GM18858 (cell line): Measurements from ENCODE around the gene LMF1.
"Not testable (repeated sequence)": the region's sequence is repeated elsewhere in the genome, so short reads cannot be mapped to it uniquely, and the experiment has no call there.

Source experiments
- ATAC-seq: cut with Tn5 transposase; IDR thresholded peaks from one replicate; pipeline ENCODE4 v1.9.1; 2021; ENCODE audit not compliant: unreplicated experiment

The LMF1 gene

GRCh38 chr16:972316-973002, 1.7 kb upstream of the LMF1 start:
- no peak for ATAC-seq

- ATAC-seq: no peak
Measured at GRCh38 chr16:971981-972315, 1.2 kb upstream of the LMF1 start.

GRCh38 chr16:971582-971905, 760 bp upstream of the LMF1 start:
- ATAC-seq: no peak

DNA sequence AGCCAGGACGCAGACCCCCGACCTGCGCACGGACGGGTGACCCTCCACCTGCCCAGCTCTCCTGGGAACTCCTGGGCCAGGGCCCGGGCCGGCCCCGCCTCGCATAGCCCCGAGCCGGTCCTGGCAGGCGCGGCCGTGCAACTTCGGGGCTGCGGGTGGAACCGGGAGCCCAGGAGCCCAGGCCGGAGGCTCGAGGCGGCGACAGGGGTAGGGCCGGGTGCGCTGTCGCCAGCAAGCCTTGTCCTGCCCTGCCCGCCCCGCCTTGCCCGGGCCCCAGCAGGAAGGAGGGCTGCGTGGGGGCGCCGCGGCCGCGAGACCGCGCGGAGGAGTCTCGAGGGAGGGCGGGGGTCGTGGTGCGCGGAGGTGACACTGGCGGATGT, 408 bp downstream of the LMF1 start:
- no peak for ATAC-seq

GRCh38 chr16:969508-970385, 1.0 kb downstream of the LMF1 start:
- ATAC-seq: no peak

GRCh38 chr16:968620-969019, 2.2 kb downstream of the LMF1 start:
- ATAC-seq: no peak

DNA sequence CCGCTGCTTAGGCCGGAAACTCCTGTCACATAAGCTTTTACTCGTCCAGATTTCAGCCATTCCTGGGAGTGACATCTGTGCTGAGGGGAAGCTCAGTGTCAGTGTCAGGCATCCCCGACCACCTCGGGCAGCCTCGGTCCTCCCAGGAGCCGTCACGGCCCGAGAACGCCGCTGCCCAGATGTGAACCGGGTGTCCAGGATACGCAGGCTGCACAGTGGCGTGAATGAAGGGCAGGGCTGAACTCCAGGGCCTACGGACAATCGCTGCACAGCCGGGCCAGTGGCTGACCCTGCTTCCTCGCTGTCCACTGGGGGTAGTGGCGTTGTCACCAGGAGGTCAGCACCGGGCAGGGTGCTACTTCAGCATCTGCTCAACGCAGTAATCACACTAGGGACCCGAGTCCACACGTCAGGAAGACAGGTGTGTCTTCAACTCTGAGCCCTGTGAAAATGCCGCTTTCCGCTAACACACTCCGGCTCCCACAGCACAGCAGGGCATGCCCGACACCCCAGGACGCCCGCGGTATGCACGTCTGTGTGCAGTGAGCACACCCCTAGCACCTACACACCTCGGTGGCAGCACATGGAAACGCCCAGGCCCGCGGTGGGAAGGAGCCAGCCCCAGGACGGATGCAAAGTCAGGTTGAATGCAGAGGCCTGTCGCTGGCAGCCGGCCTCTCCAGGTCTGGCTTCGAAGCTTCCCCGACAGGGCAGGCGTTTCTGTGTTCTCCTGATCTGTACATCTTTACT, 3.1 kb downstream of the LMF1 start:
- ATAC-seq: no peak

GRCh38 chr16:967077-967541, 3.7 kb downstream of the LMF1 start:
- no peak for ATAC-seq

DNA sequence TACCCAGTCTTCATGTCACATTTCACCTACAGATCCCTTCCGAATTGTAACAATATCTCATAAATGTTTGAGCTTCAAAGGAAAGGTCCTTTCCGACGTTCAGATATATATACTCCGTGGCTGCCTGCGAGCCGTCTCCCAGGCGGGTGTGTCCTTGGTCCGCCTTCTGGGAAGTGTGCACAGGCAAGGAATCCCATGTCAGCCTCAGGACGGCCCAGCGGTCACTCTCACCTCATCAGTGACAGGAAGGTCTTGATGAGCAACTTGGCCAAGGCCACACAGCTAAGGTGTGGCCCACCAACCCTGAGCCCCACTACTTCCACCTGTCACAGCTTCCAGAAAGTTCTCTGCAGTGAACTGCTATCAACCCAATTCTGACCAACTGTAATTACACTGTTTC, 4.3 kb downstream of the LMF1 start:
- ATAC-seq: no peak

- ATAC-seq: no peak
Measured at GRCh38 chr16:966035-966434, 4.7 kb downstream of the LMF1 start.

- no peak for ATAC-seq
Measured at GRCh38 chr16:965487-965886, 5.3 kb downstream of the LMF1 start.

- no peak for ATAC-seq
Measured at GRCh38 chr16:965036-965395, 5.8 kb downstream of the LMF1 start.

DNA sequence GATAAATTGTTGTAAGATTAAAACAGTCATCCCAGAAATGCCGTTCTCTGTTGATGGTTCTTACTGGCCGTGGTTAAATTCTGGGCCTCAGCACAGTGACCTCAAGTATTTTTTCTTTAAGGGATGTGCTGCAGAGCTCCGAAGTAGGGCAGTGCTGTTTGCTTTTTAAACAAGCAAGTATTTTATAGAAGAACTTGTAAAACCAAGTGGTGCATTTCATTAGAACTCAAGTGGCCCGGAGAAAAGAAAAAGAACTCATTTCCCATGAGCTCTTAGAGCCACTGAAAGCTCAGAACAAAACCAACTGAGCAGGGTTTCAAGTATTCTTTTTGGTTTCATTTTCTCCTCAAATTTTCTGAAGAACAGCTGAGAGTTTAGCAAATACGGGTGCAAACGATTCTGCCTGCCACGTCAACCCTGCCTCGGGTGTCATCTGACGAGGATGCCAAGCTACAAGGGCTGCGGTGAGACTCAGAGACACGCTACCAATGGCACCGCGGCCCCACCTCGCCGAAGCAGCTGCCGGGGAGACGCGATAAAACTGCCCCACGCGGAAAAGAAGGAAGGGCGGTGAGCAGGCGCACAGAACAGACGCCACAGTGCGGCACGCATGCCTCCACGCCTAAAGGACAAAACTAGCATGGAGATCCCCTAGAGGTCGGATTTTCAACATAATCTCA, 6.3 kb downstream of the LMF1 start:
- no peak for ATAC-seq

GRCh38 chr16:963913-964312, 6.9 kb downstream of the LMF1 start:
- ATAC-seq: no peak

- no peak for ATAC-seq
Measured at GRCh38 chr16:962901-963814, 7.6 kb downstream of the LMF1 start.

DNA sequence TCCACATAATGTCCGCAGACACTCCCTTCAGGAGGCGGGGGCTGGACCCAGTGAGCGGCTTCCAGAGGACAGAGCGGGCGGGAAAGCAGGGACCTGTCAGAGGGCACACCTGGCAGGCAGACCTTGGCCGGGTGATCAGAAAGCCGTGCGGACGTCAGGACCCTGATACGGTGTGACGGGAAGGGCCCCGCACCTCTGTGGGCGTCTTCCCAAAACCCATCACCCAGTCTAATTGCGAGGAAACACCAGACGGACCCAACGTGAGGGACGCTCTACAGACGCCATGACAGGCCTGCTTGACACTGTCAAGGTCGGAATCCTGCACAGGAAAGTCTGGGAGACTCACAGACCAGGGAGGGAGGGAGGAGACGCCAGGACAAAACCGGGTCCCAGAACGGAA, 8.4 kb downstream of the LMF1 start:
- ATAC-seq: no peak

DNA sequence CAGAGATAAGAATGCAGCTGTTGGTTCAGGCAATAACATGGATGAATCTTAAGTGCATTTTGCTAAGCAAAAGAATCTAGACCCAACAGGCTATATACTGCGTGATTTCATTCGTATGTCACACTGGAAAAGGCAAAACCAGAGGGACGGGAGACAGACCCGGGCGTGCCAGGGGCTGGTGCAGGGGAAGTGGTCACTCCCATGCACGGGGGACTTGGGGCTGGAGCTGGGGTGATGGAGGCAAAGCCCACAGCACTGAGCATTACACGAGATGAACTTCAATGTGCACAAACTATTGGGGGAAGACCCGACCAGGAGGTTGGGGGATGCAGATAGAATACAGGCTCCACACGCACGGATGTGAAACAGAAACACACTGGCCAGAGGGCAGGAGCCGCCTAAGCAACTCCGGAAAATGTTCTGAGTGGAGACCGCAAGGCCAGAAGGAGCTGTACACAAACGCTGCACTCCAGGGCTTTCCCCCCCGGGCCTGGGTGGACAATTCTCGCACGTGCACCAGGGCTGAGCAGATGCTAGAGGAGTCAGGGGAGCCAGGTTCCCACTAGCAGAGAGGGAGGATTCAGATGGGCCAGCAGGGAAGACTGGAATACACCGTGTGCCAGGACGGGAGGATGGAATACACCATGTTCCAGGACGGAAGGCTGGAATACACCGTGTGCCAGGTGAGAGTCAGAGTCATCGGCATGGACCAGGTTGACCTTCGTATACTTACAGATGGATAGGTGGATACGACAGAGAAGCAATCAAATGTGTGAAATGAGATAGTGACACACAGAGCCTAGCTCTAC, 11.3 kb downstream of the LMF1 start:
- ATAC-seq: no peak

DNA sequence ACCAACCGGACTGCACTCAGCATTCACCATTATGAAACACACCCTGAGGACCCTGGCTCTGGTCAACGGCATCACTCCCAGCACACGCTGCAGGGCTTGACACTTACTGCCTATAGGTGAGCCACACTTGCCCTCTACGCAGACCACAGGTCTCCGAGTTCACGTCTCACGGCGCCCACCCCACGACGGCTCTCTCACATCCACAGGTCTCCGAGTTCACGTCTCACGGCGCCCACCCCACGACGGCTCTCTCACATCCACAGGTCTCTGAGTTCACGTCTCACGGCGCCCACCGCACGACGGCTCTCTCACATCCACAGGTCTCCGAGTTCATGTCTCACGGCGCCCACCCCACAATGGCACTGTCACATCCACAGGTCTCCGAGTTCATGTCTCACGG, 15.0 kb downstream of the LMF1 start:
- ATAC-seq: not testable (repeated sequence)

- ATAC-seq: not testable (repeated sequence)
Measured at GRCh38 chr16:953818-954217, 17.0 kb downstream of the LMF1 start.

DNA sequence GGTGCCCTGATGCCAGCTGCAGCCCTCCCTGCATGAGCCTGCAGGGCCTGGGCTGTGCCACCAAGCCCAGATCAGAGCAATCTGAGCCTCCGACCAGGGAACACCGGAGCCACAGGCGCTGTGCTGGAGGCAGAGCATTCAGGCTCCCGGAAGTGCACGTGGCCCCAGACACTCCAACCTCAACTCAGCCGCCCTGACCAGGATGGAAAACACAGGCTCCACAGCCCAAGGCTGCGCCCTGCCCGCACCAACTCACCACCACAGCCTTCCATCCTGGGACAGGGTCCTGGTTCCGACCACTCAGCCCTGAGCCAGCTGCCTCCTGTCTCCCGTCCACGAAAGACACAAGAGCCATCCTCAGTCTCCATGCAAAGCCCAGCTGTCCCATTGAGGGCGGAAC, 18.5 kb downstream of the LMF1 start:
- no peak for ATAC-seq
